ENCODE data around the gene LCTL.

Gene LCTL

GRCh38 chr15:66573719-66574595, 8.2 kb upstream of the LCTL start:
- Histone ChIP-seq H3K4me1 (ENCODE audit: control insufficient read depth, insufficient read depth, low read length) (no peaks in the 10 kb centered on the region), H3K27me3 (ENCODE audit: control insufficient read depth, insufficient read depth, low read length) (no peaks in the 10 kb centered on the region), H3K9ac (ENCODE audit: low read length) (no peak overlapping the region), H3K36me3 (ENCODE audit: control insufficient read depth, insufficient read depth, low read length) (no peaks in the 10 kb centered on the region), H3K27ac (ENCODE audit: low read depth, low read length) (no peak overlapping the region), H3K9me3 (ENCODE audit: control insufficient read depth, insufficient read depth, low read depth, low read length) (no peaks in the 10 kb centered on the region), H3K4me3 (ENCODE audit: low read depth, low read length) (no peak overlapping the region)

- Histone ChIP-seq H3K9ac (ENCODE audit: low read length) (no peak overlapping the region), H3K9me3 (ENCODE audit: control insufficient read depth, insufficient read depth, low read depth, low read length) (no peaks in the 10 kb centered on the region), H3K27ac (ENCODE audit: low read depth, low read length) (no peak overlapping the region), H3K36me3 (ENCODE audit: control insufficient read depth, insufficient read depth, low read length) (no peaks in the 10 kb centered on the region), H3K27me3 (ENCODE audit: control insufficient read depth, insufficient read depth, low read length) (no peaks in the 10 kb centered on the region), H3K4me3 (ENCODE audit: low read depth, low read length) (no peak overlapping the region), H3K4me1 (ENCODE audit: control insufficient read depth, insufficient read depth, low read length) (no peaks in the 10 kb centered on the region)
Observed at GRCh38 chr15:66573348-66573718, 7.5 kb upstream of the LCTL start.

GRCh38 chr15:66572146-66572545, 6.3 kb upstream of the LCTL start:
- no peaks in the 10 kb centered on the region for H3K9me3 ChIP-seq (ENCODE audit: control insufficient read depth, insufficient read depth, low read depth, low read length)
- no peaks in the 10 kb centered on the region for H3K27me3 ChIP-seq (ENCODE audit: control insufficient read depth, insufficient read depth, low read length)
- no peak overlapping the region for H3K9ac ChIP-seq (ENCODE audit: low read length)
- no peak overlapping the region for H3K27ac ChIP-seq (ENCODE audit: low read depth, low read length)
- no peaks in the 10 kb centered on the region for H3K4me1 ChIP-seq (ENCODE audit: control insufficient read depth, insufficient read depth, low read length)
- no peak overlapping the region for H3K4me3 ChIP-seq (ENCODE audit: low read depth, low read length)
- H3K36me3 ChIP-seq (ENCODE audit: control insufficient read depth, insufficient read depth, low read length): no peaks in the 10 kb centered on the region

GRCh38 chr15:66570842-66571478, 5.2 kb upstream of the LCTL start:
- H3K9ac ChIP-seq (ENCODE audit: low read length): no peak overlapping the region
- H3K27me3 ChIP-seq (ENCODE audit: control insufficient read depth, insufficient read depth, low read length): no peaks in the 10 kb centered on the region
- H3K9me3 ChIP-seq (ENCODE audit: control insufficient read depth, insufficient read depth, low read depth, low read length): no peaks in the 10 kb centered on the region
- H3K27ac ChIP-seq (ENCODE audit: low read depth, low read length): no peak overlapping the region
- peaks cover 8% of the 10 kb centered on the region for H3K4me1 ChIP-seq (ENCODE audit: control insufficient read depth, insufficient read depth, low read length)
- H3K4me3 ChIP-seq (ENCODE audit: low read depth, low read length): no peak overlapping the region
- H3K36me3 ChIP-seq (ENCODE audit: control insufficient read depth, insufficient read depth, low read length): no peaks in the 10 kb centered on the region

DNA sequence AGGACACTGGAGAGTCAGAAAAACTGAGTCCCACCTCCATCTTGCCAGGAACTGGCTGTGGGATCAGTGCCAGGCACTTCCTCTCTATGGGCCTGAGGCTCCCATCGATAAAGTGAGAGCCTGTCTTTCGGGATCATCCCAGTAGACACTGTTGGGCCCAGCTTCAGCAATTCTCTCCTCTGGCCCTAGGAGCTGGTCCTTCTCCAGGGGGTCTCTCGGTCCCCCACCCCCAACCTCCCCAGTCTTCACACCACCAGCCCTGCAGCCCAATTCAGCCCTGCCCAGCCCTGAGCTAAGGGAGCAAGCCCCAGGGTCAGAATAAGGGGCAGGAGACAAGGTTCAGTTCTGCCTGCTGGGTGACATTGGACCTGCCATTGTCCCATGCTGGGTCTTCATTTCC, 4.5 kb upstream of the LCTL start:
- Histone ChIP-seq H3K9ac (ENCODE audit: low read length) (no peak overlapping the region), H3K27me3 (ENCODE audit: control insufficient read depth, insufficient read depth, low read length) (no peaks in the 10 kb centered on the region), H3K4me1 (ENCODE audit: control insufficient read depth, insufficient read depth, low read length) (peaks cover 13% of the 10 kb centered on the region), H3K4me3 (ENCODE audit: low read depth, low read length) (no peak overlapping the region), H3K9me3 (ENCODE audit: control insufficient read depth, insufficient read depth, low read depth, low read length) (no peaks in the 10 kb centered on the region), H3K36me3 (ENCODE audit: control insufficient read depth, insufficient read depth, low read length) (no peaks in the 10 kb centered on the region), H3K27ac (ENCODE audit: low read depth, low read length) (no peak overlapping the region)

DNA sequence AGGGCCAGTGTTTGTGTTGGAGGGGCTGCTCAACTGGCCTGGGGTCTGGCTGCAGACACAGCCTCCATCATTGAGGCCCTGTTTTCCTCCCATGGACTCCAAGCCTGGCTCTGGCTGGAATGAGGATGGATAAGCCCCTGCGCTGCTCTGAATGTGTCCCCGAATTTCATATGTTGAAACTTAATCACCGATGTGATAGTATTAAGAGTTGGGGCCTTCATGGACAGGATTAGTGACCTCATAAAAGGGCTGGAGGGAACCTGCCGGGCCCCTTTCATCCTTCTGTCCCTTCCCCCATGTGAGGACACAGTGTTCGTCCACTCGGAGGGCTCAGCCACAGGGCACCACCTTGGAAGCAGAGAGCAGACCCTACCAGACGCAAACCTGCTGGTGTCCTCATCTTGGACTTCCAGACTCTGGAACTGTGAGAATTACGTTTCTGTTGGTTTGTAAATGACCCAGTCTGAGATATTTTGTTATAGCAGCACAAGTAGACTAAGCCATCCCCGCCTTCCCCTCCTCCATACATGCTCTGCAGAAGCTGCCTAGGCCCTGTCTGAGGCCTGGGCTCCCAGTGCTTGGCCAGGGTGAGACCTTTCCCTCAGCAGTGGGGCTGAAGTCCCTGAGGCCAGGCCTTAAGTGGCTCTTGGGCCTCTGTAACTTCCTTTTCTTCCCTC, 3.8 kb upstream of the LCTL start:
- H3K27ac ChIP-seq (ENCODE audit: low read depth, low read length): no peak overlapping the region
- no peaks in the 10 kb centered on the region for H3K9me3 ChIP-seq (ENCODE audit: control insufficient read depth, insufficient read depth, low read depth, low read length)
- no peak overlapping the region for H3K9ac ChIP-seq (ENCODE audit: low read length)
- H3K4me1 ChIP-seq (ENCODE audit: control insufficient read depth, insufficient read depth, low read length): peaks cover 19% of the 10 kb centered on the region
- H3K4me3 ChIP-seq (ENCODE audit: low read depth, low read length): no peak overlapping the region
- no peaks in the 10 kb centered on the region for H3K36me3 ChIP-seq (ENCODE audit: control insufficient read depth, insufficient read depth, low read length)
- no peaks in the 10 kb centered on the region for H3K27me3 ChIP-seq (ENCODE audit: control insufficient read depth, insufficient read depth, low read length)

DNA sequence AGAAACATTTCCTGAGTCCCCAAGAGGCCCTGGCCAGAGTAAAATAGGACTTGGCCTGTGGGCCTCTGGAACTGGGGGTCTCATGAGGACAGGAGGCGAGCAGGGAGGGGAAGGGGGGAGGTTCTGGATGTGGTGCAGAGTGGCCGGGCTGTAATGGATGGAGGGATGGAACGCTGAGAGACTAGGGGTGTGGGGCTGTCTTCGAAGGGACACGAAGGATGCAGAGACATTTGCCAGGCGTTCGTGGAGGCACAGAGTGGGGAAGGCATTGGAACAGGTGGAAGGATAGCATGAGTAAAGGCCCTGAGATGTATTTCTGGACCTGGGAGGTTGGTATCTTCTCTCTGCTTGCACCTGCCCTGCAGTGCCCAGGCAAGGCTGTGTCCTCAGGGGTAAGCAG, 2.1 kb upstream of the LCTL start:
- Histone ChIP-seq H3K36me3 (ENCODE audit: control insufficient read depth, insufficient read depth, low read length) (no peaks in the 10 kb centered on the region), H3K9ac (ENCODE audit: low read length) (no peak overlapping the region)

DNA sequence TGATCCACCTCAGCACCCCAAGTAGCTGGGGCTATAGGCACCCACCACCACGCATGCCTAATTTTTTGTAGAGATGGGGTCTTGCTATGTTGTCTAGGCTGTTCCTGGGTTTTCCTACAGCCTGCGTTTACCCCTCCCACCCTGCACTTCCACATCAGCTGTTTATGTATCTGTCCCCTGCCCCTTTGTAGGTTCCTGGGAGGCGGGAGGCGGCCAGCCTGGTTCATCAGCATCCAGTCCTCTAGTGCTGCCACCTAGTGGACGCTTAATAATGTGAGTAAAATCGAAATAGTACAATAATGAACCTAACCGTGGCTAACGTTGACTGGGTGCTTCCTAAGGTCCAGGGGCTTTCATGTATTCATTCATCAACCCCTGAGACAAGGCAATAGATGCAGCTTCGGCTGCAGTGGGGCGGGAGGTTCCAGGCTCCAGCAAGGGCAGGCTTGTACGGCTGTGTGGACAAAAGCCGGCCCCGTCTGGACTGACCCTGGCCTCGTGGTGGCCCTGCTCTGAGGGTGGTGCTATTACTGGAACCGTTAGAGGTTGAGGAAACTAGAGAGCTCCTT, 1.2 kb upstream of the LCTL start:
- no peak overlapping the region for H3K27ac ChIP-seq (ENCODE audit: low read depth, low read length)
- no peaks in the 10 kb centered on the region for H3K9me3 ChIP-seq (ENCODE audit: control insufficient read depth, insufficient read depth, low read depth, low read length)
- H3K36me3 ChIP-seq (ENCODE audit: control insufficient read depth, insufficient read depth, low read length): no peaks in the 10 kb centered on the region
- peaks cover 25% of the 10 kb centered on the region for H3K4me1 ChIP-seq (ENCODE audit: control insufficient read depth, insufficient read depth, low read length)
- H3K4me3 ChIP-seq (ENCODE audit: low read depth, low read length): no peak overlapping the region
- H3K27me3 ChIP-seq (ENCODE audit: control insufficient read depth, insufficient read depth, low read length): no peaks in the 10 kb centered on the region
- no peak overlapping the region for H3K9ac ChIP-seq (ENCODE audit: low read length)

More for the DNA sequence above, 2.1 kb upstream of the LCTL start:
- Histone ChIP-seq H3K27me3 (ENCODE audit: control insufficient read depth, insufficient read depth, low read length) (no peaks in the 10 kb centered on the region), H3K4me3 (ENCODE audit: low read depth, low read length) (no peak overlapping the region), H3K4me1 (ENCODE audit: control insufficient read depth, insufficient read depth, low read length) (peaks cover 25% of the 10 kb centered on the region), H3K27ac (ENCODE audit: low read depth, low read length) (no peak overlapping the region), H3K9me3 (ENCODE audit: control insufficient read depth, insufficient read depth, low read depth, low read length) (no peaks in the 10 kb centered on the region)

GRCh38 chr15:66565141-66565641, 607 bp downstream of the LCTL start:
- H3K36me3 ChIP-seq (ENCODE audit: control insufficient read depth, insufficient read depth, low read length): 0 out of 2 replicates have a peak, but pooled peaks cover 3% of the 10 kb centered on the region
- no peaks in the 10 kb centered on the region for H3K27me3 ChIP-seq (ENCODE audit: control insufficient read depth, insufficient read depth, low read length)
- peak overlapping the region; percentile 21 for H3K9ac ChIP-seq (ENCODE audit: low read length)
- peak overlapping the region; percentile 28 for H3K4me3 ChIP-seq (ENCODE audit: low read depth, low read length)
- no peaks in the 10 kb centered on the region for H3K9me3 ChIP-seq (ENCODE audit: control insufficient read depth, insufficient read depth, low read depth, low read length)
- H3K27ac ChIP-seq (ENCODE audit: low read depth, low read length): no peak overlapping the region
- peaks cover 25% of the 10 kb centered on the region for H3K4me1 ChIP-seq (ENCODE audit: control insufficient read depth, insufficient read depth, low read length)

GRCh38 chr15:66564136-66565041, 1.4 kb downstream of the LCTL start:
- no peak overlapping the region for H3K9ac ChIP-seq (ENCODE audit: low read length)

More at GRCh38 chr15:66564136-66565041, 1.4 kb downstream of the LCTL start:
- H3K4me3 ChIP-seq (ENCODE audit: low read depth, low read length): no peak overlapping the region
- peaks cover 25% of the 10 kb centered on the region for H3K4me1 ChIP-seq (ENCODE audit: control insufficient read depth, insufficient read depth, low read length)
- H3K9me3 ChIP-seq (ENCODE audit: control insufficient read depth, insufficient read depth, low read depth, low read length): no peaks in the 10 kb centered on the region
- H3K27me3 ChIP-seq (ENCODE audit: control insufficient read depth, insufficient read depth, low read length): no peaks in the 10 kb centered on the region
- no peak overlapping the region for H3K27ac ChIP-seq (ENCODE audit: low read depth, low read length)
- 0 out of 2 replicates have a peak, but pooled peaks cover 3% of the 10 kb centered on the region for H3K36me3 ChIP-seq (ENCODE audit: control insufficient read depth, insufficient read depth, low read length)
